NCI-H2171 treated with DMSO at 0.1 percent for 48 hours (cell line): ENCODE results near the gene MCUB.
"Not testable (repeated sequence)": the region's sequence is repeated elsewhere in the genome, so short reads cannot be mapped to it uniquely, and the experiment has no call there.

Experiments used
- DNase-seq: peaks from one replicate; lab custom pipeline; 2025; lab: John Stamatoyannopoulos, UW

Gene MCUB

GRCh38 chr4:109631532-109632108 lies 71.6 kb downstream of the MCUB start:
- DNase-seq, result no peak

- no peak for DNase-seq
Observed at GRCh38 chr4:109640644-109641043, 80.6 kb downstream of the MCUB start.

GRCh38 chr4:109645874-109646710 lies 86.0 kb downstream of the MCUB start:
- DNase-seq, result no peak

DNA sequence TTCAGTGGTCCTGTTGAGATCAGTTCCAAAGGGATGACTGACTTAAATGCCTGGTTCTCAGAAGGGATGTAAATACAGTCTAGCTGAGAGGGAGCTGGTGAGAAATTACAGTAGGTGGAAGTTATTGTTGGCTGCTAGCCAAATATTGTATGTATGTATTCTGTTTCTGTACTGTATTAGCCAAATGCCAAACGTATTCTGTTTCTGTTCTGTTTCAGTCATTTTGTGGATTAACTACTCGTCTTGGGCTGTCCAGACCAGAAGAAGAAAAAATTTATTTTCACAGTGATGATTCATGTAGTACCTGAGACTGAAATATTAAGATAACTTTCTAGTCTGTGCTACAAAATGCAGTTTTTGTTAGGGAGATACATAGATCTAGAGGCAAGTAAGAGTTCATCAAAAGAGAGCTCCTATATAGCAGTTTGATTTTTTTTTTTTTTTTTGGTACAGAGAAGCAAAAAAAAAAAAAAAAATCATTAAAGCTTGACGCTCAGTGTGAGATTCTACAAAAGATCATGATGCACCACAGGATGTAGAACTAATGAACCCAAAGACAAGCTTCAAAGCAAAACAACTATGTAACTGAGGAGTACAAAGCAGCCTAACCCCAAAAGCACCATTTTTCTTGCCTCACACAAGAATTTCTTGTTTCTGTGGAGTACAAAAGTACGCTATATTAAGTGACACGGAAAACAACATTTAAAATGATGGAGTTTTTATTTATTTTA lies 88.4 kb downstream of the MCUB start:
- peak; percentile 1 for DNase-seq

GRCh38 chr4:109648997-109649575 lies 89.0 kb downstream of the MCUB start:
- DNase-seq, result no peak

DNA sequence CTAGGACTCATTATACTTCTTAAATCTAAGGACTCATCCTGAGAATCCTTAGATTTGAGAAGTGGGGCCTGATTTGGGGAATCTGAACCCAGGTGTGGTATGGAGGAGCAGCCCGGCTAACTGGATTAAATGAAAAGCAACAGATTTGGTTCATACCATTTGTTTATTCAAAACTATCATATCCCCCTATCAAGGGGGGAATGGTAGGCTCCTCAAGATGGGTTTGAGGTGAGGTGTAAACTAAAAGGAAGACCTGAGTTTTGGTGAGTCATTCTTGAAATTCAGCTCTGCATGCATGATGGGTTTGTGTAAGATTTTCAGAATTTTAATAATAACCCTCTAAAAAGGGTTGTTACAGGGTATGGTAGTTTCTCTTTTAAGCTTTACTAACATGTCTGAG lies 89.8 kb downstream of the MCUB start:
- DNase-seq, result no peak

GRCh38 chr4:109655396-109655795 lies 95.3 kb downstream of the MCUB start:
- DNase-seq, result no peak

DNA sequence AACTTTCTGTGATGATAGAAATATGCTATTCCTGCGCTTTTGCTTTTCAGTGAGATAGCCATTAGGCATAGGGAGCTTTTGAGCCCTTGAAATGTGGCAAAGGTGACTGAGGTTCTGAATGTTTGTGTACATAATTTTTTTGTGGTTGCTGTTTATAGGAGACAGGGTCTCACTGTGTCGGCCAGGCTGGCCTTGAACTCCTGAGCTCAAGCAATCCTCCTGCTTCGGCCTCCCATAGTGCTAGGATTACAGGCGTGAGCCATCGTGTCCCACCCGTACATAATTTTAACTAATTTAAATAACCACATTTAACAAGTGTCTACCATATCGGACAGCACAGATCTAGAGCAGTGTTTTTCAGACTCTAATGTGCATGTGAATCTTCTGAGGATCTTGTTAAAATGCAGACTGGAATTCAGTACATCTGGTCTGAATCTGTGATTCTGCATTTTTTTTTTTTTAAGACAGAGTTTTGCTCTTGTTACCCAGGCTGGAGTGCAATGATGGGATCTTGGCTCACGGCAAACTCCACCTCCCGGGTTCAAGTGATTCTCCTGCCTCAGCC lies 97.9 kb downstream of the MCUB start:
- DNase-seq, result no peak

DNA sequence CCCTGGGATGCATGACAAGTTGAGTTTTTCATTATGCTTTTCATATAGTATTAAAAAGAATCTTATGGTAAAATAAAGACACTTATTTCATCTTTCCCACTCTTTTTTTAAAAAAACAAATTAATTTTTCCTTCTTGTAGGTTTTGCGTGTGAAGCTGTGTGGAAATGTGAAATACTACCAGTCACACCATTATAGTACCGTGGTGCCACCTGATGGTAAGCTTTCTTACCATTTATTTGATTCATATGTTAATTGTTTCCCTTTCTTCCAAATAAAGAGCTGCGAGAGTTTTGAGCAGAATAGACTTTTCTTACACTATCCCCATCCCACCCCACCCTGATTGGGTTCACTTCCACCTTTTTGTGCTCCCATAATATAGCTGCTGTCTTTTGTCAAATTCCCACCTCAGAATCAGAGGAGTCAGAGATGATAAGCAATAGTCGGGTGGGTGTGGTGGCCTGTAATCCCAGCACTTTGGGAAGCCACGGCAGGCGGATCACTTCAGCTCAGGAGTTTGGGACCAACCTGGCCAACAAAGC lies 98.9 kb downstream of the MCUB start:
- DNase-seq, result no peak

- DNase-seq, result no peak
Observed at GRCh38 chr4:109662116-109662515, 102.1 kb downstream of the MCUB start.

DNA sequence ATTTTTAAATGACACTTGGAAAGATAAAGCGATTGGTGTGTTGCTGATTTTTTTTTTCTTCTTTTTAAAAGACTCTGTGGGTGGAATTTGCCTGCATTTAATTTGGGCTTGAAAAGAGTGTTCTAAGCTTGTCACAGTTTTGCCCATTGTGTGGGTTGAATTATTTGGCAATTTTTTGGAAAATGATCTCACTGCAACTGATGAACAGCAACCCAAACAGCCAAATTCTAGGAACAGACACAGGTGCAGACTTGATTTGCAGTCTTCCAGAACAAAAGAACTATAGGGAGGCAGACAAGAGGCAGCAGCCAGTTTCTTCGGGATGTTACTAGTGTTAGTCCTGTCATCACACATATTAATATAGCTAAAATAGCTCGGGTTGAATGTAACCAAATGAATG lies 102.7 kb downstream of the MCUB start:
- DNase-seq, result no peak

DNA sequence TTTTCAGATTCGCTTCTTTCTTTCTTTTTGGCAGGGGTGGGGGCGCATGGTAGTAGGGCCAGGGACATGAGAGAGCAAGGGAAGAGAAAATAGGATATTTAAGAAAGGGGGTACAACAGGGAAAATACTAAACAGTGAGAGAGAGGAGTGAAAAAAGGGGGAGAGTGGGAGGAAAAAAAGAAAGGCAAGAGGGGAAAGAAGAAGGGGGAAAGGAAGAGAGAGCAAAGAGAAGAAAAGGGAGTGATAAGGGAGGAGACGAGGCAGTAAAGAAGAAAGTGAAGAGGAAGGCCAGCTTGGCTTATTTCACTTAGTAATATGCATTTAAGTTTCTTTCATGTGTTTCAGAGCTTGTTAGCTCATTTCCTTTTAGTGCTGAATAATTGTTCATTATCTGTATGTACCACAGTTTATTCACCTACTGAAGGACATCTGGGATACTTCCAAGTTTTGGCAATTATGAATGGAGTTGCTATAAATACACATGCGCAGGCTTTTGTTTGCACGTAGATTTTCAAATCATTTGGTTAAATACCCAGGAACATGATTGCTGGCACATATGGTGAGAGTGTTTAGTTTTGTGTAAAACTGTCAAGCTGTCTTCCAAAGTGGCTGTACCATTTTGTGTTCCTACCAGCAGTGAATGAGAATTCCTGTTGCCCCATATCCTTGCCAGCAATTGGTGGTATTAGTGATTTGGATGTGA lies 105.9 kb downstream of the MCUB start:
- DNase-seq, result no peak

DNA sequence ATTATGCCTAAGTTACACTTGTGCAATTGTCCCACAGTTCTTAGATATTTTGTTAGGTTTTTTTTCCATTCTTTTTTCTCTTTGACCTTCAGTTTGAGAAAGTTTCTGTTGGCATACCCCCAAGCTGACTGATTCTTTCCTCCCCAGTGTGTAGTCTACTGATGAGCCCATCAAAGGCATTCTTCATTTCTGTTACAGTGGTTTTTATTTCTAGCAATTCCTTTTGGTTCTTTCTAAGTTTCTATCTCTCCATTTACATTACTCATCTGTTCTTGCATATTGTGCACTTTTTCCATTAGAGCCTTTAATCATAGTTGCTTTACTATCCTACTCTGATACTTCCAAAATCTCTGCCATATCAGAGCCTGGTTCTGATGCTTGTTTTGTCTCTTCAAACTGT lies 111.3 kb downstream of the MCUB start:
- DNase-seq, result no peak

GRCh38 chr4:109672169-109672930 lies 112.3 kb downstream of the MCUB start:
- no peak for DNase-seq

- no peak for DNase-seq
Observed at GRCh38 chr4:109673303-109673702, 113.3 kb downstream of the MCUB start.

- no peak for DNase-seq
Observed at GRCh38 chr4:109675181-109675580, 115.1 kb downstream of the MCUB start.

DNA sequence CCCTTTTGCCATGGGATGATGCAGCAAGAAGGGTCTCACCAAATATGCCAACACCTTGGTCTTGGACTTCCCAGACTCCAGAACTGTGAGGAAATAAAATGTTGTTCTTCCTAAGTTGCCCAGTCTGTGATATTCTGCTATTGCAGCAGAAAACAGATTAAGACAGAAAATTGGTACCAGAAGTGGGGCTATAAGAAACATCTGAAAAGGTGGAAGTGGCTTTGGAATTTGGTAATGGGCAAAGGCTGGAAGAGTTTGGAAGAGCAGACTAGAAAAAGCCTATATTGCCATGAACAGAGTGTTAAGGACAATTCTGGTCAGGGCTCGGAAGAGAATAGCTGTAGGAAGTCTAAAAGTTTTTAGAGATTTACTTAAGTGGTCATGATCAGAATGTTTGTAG lies 115.8 kb downstream of the MCUB start:
- no peak for DNase-seq

- DNase-seq, result no peak
Observed at GRCh38 chr4:109676886-109677285, 116.8 kb downstream of the MCUB start.

GRCh38 chr4:109678472-109678871 lies 118.4 kb downstream of the MCUB start:
- not testable (repeated sequence) for DNase-seq

DNA sequence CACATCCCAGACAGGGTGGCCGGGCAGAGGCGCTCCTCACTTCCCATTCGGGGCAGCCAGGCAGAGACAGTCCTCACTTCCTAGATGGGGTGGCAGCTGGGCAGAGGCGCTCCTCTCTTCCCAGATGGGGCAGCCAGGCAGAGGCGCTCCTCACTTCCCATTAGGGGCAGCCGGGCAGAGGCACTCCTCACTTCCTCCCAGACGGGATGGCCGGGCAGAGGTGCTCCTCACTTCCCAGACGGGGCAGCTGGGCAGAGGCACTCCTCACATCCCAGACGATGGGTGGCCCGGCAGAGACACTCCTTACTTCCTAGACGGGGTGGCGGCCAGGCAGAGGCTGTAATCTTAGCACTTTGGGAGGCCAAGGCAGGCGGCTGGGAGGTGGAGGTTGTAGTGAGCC lies 118.9 kb downstream of the MCUB start:
- DNase-seq, result not testable (repeated sequence)

DNA sequence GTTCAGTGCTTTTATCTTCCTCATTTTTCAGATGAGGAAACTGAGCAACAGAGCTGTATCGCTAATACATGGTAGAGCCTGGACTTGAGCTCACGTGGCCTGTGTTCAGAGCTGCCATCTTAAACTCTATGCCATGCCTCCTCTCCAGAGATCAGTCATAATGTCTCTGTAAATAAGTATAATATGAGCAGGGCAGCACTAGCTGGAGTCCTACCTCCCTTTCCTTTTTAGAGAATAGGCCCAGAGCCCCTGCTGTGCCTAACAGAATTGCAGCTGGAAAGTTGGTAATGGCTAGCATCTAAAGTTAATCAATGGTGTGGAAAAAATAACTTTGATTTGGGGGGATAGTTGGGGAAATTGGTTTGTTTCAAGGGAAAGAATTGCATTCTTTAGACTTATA lies 122.8 kb downstream of the MCUB start:
- no peak for DNase-seq
